Measurements from ENCODE around the gene MUS81.
A peak's percentile ranks its signal among the peaks of the same experiment; 100 is the strongest.

The MUS81 gene

GRCh38 chr11:65854852-65855837 is 5.1 kb upstream of the MUS81 start:
- no peaks in the 10 kb centered on the region for H3K27me3 ChIP-seq (ENCODE audit: insufficient read depth, poor library complexity, severe bottlenecking)
- H3K27ac ChIP-seq (replicated peaks) = no peak overlapping the region
- TF ChIP-seq, protein P1, sequence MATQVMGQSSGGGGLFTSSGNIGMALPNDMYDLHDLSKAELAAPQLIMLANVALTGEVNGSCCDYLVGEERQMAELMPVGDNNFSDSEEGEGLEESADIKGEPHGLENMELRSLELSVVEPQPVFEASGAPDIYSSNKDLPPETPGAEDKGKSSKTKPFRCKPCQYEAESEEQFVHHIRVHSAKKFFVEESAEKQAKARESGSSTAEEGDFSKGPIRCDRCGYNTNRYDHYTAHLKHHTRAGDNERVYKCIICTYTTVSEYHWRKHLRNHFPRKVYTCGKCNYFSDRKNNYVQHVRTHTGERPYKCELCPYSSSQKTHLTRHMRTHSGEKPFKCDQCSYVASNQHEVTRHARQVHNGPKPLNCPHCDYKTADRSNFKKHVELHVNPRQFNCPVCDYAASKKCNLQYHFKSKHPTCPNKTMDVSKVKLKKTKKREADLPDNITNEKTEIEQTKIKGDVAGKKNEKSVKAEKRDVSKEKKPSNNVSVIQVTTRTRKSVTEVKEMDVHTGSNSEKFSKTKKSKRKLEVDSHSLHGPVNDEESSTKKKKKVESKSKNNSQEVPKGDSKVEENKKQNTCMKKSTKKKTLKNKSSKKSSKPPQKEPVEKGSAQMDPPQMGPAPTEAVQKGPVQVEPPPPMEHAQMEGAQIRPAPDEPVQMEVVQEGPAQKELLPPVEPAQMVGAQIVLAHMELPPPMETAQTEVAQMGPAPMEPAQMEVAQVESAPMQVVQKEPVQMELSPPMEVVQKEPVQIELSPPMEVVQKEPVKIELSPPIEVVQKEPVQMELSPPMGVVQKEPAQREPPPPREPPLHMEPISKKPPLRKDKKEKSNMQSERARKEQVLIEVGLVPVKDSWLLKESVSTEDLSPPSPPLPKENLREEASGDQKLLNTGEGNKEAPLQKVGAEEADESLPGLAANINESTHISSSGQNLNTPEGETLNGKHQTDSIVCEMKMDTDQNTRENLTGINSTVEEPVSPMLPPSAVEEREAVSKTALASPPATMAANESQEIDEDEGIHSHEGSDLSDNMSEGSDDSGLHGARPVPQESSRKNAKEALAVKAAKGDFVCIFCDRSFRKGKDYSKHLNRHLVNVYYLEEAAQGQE (IDR thresholded peaks at IDR 0.05; ENCODE audit: insufficient replicate concordance, low read depth) = no peak
- TF ChIP-seq POLR2AphosphoS5 (IDR thresholded peaks at IDR 0.05; ENCODE audit: low read depth) = no peak
- no peak for TF ChIP-seq SPI1 (IDR thresholded peaks at IDR 0.05; ENCODE audit: borderline replicate concordance, low read depth)
- TF ChIP-seq, protein P2, sequence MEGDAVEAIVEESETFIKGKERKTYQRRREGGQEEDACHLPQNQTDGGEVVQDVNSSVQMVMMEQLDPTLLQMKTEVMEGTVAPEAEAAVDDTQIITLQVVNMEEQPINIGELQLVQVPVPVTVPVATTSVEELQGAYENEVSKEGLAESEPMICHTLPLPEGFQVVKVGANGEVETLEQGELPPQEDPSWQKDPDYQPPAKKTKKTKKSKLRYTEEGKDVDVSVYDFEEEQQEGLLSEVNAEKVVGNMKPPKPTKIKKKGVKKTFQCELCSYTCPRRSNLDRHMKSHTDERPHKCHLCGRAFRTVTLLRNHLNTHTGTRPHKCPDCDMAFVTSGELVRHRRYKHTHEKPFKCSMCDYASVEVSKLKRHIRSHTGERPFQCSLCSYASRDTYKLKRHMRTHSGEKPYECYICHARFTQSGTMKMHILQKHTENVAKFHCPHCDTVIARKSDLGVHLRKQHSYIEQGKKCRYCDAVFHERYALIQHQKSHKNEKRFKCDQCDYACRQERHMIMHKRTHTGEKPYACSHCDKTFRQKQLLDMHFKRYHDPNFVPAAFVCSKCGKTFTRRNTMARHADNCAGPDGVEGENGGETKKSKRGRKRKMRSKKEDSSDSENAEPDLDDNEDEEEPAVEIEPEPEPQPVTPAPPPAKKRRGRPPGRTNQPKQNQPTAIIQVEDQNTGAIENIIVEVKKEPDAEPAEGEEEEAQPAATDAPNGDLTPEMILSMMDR (IDR thresholded peaks at IDR 0.05; ENCODE audit: insufficient read depth, low read length) = no peak
- no peak for TF ChIP-seq GABPA (IDR thresholded peaks at IDR 0.05; ENCODE audit: low read depth)
- DNase-seq (ENCODE audit: low read depth in 1 of 2, low spot score in 1 of 2) = no peak
- H3K4me3 ChIP-seq (replicated peaks; ENCODE audit: insufficient read depth, low read length) = no peak overlapping the region

- H3K4me3 ChIP-seq (replicated peaks; ENCODE audit: insufficient read depth, low read length) = peak overlapping the region; percentile 91
- TF ChIP-seq, protein P1 (IDR thresholded peaks at IDR 0.05; ENCODE audit: insufficient replicate concordance, low read depth) = no peak
- TF ChIP-seq, protein P2 (IDR thresholded peaks at IDR 0.05; ENCODE audit: insufficient read depth, low read length) = no peak
- TF ChIP-seq GABPA (IDR thresholded peaks at IDR 0.05; ENCODE audit: low read depth) (no peak), POLR2AphosphoS5 (IDR thresholded peaks at IDR 0.05; ENCODE audit: low read depth) (no peak), SPI1 (IDR thresholded peaks at IDR 0.05; ENCODE audit: borderline replicate concordance, low read depth) (no peak)
- DNase-seq (ENCODE audit: low read depth in 1 of 2, low spot score in 1 of 2) = no peak
- H3K27me3 ChIP-seq (ENCODE audit: insufficient read depth, poor library complexity, severe bottlenecking) = no peaks in the 10 kb centered on the region
- no peak overlapping the region for H3K27ac ChIP-seq (replicated peaks)
Measured at GRCh38 chr11:65855927-65856363, 4.3 kb upstream of the MUS81 start.

GRCh38 chr11:65856689-65857499 is 3.3 kb upstream of the MUS81 start:
- Histone ChIP-seq H3K27ac (replicated peaks) (peak overlapping the region; percentile 94), H3K27me3 (ENCODE audit: insufficient read depth, poor library complexity, severe bottlenecking) (no peaks in the 10 kb centered on the region), H3K4me3 (replicated peaks; ENCODE audit: insufficient read depth, low read length) (peak overlapping the region; percentile 91)
- peak; percentile 94 for TF ChIP-seq SPI1 (IDR thresholded peaks at IDR 0.05; ENCODE audit: borderline replicate concordance, low read depth)
- peak; percentile 59; the same call in 1 of the 2 replicates for TF ChIP-seq POLR2AphosphoS5 (IDR thresholded peaks at IDR 0.05; ENCODE audit: low read depth)
- TF ChIP-seq GABPA (IDR thresholded peaks at IDR 0.05; ENCODE audit: low read depth) = peak; percentile 43; the same call in 1 of the 2 replicates
- TF ChIP-seq, protein P1 (IDR thresholded peaks at IDR 0.05; ENCODE audit: insufficient replicate concordance, low read depth) = no peak
- TF ChIP-seq, protein P2 (IDR thresholded peaks at IDR 0.05; ENCODE audit: insufficient read depth, low read length) = no peak
- DNase-seq (ENCODE audit: low read depth in 1 of 2, low spot score in 1 of 2) = peak in 1 of 2 experiments; percentile 87

Data from HL-60 (cell line).